Spleen (tissue), 3 donors: ENCODE data around the gene ANKRD12.
A peak's percentile ranks its signal among the peaks of the same experiment; 100 is the strongest.

ENCODE experiments used
- POLR2A ChIP-seq, 3 donors: fragments of 450-650 bp; IDR thresholded peaks; one replicate each; pipeline ENCODE4 v1.5.1; 2017; ENCODE audit warnings: antibody characterized with exemption in 3 of 3, mild to moderate bottlenecking in 1 of 3
- POLR2AphosphoS5 ChIP-seq, 3 donors: sonication (generic); formaldehyde crosslinking; IDR thresholded peaks; one replicate each; pipeline ENCODE4 v1.5.1; 2017; ENCODE audit warnings: antibody characterized with exemption in 3 of 3

DNA sequence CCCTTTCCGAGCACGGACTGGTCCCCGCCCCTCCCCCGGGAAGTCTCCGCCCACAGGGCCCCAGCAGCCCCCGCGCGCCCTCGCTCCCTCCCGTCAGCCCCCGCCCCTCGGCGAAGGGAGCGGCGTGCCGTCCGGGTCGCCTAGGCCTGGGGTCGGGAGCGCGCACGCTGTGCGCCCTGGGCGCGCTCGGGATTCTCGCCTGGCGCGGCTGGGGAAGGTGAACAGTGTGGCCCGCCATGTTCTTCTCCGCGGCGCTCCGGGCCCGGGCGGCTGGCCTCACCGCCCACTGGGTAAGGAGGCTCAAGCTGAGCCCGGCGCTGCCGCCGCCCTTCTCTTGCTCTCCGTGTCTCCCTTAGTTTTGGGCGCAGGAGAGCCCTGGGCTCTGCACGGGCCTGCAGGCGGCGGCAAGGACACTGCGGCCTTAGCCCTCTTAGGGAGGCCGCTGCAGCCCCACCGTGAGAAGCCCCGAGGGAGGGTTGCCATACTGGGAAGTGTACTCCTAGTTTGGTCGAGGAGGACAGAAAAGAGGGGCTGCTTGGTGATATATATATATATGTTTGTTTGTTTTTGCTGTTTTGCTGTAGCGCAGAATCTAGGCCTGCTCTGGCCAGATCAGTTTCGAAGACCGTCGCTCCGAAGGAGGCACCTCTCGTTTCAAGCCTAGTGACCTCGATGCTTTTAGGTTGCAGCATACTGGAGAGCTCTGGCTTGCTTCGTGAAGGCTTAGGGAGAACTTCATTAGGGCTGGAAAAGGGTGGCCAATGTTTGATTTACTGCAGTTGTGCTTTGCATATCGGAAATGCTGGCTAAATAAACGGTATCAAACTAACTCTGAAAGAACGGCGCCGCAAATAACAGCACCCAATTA, 33.8 kb upstream of the ANKRD12 start, which contains the start of gene NDUFV2:
- TF ChIP-seq POLR2AphosphoS5 (IDR thresholded peaks at IDR 0.05) = peak; percentile 95 to 98 (median 97)
- peak in 2 of 3 donors; percentile 62 to 66 for TF ChIP-seq POLR2A (IDR thresholded peaks at IDR 0.05)
